Right kidney (tissue), 1 donor: Measurements from ENCODE around the gene PLA2G4D.

Experiments
- DNase-seq: peaks from one replicate; pipeline ENCODE4 v3.0.0-alpha.2; 2016

The PLA2G4D gene

DNA sequence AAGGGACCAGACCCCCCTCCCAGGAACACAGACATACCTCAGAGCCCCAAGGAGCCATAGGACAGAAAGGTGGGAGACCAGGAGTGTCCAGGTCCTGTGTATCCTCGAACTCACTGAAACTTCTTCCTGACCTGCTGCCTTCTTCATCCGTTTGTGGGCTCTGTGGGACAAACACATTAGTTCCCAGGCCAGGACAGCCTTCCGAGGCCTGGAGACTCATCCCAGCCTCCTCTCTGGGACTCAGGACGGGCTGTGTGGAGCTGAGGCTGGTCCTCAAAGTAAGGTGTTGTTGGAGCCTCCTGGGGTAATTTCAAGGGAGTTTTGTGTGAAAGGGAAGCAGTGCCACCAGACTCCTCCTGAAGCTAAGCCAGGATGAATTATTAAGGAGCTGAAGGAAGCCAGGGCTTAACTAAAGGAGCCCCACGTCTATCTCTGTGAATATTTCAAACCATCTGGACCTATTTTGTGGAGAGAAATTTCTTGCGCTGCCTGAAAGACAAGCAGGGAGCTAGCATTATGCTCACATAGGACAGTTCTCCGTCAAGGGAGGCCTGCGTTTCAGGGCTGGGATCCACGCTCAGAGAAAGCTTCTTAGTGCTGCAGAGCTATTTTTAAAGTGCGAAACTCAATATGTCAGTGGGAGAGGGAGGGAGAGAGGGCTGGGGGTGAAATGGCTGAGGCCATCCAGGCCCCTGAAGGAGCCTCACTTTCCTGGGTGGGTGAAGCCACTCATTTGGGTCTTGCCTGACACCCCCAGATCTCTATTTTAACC, 43.7 kb downstream of the PLA2G4D start:
- no peak for DNase-seq

DNA sequence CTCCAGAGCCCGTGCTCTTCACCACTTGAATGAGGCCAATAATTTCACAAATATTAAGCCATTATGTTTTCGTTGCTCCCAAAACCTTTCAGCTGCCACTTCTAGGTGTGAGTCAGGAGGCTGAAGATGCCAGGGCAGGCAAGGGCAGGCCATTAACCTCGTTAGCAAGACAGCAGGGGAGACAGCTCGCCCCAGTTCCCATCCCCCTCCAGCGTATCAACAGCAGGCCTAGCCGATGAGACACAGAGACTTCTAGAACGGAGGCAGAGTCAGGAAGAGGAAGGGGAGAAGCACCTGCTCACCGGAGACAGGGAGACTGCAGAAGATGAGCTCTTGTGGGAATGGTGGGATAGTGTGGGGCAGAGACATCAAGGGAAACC, 45.6 kb downstream of the PLA2G4D start:
- DNase-seq: no peak

DNA sequence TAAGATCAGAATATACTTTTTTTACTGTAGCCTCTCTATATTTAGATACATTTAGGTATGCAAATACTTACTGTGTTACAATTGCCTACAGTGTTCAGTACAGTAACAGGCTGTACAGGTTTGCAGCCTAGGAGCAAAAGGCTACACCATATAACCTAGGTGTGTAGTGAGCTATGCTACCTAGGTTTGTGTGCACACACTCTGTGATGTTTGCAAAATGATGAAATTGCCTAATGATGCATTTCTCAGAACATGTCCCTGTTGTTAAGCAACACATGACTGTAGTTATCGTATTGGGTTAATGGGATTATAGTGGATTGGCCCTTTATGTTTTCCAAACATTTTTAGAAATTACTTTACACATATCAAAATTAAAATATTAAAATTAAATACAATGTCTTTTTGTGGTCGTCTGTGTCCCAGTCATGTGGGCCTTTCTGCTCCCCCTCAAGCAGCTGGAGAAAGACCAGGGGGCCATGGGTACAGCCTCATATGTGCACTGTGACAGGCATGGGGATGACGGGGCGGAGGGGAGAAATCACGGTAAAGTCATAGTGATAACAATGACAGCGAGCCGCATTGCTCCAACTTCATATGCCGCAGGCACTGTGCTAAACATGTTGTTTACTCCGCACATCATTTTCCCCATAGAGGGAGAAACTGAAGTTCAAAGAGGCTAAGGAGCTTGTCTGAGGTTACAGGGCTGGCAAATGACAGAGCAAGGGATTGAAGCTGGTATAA, 46.1 kb downstream of the PLA2G4D start:
- no peak for DNase-seq

DNA sequence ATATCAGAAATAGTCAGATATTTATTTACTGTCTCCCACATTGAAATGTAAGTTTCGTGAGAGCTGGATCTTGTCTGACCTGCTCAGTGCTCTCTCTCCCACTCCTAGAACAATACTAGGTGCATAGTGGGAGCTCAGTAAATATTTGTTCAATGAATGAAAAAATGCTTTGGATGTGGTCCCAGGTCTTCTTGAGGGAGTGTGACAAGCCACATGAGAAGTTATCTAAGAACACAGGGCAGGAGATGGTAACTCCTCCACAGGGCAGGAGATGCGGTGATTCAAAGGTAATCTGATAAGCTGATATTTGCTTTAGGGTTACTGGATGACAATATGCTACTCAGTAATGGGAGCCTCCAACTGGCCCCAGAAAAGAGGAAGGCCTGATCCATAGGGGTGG, 47.8 kb downstream of the PLA2G4D start:
- DNase-seq: no peak

DNA sequence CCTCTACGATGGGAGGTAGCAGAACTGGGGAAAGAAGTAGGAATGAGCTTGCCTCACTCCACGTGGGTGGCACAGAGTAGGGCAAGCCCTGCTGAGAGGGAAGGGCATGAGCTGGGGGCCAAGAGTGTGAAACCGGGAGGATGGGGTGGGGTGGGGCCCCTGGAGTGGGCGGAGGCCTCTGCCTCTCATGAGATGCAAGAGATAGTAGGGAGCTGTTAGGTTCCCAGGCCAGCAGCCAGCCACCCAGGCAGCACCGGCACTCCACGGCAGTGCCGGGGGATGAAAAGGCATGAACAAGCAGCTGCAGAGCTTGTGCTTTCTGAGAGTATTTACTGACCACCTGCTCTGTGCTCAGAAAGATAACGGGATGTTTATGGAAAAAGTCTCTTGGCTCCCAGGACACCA, 49.1 kb downstream of the PLA2G4D start:
- no peak for DNase-seq

DNA sequence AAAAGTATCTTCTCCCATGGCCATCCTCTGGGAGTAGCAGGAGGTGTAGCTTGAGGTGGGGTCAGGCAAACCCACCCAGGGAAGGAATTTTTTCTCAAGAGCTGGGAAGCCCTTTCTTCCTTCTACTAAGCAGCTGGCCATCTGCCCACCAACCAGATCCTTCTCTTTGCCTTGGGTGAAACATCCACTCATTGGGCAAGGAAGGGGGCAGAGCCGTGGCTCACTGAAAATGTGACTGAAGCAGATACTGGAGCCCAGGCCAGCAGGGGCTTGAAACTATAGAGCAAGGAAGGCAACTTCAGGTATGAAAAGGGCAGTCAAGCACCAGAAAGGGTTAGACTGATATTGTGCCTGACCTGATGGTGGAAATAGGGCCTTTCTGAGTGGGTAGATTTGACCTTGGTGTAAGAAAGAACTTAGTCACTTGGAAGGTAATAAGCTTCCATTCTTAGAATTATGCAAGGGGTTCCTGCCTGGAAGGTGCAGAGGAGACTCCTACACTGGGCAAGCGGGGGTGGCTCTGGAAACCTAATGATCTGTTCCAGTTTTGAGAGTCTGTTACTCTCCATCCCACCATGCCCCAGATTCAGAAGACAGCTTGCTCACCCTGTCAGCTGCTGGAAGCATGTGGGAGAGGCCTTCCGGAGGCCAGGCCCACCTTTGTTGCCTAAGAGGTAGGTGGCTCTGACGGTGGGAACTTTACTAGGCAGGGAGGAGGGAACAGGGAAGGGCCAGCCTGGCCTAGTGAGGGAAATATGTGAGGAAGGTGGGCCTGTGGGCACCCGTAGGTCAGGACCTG, 51.6 kb downstream of the PLA2G4D start:
- no peak for DNase-seq

DNA sequence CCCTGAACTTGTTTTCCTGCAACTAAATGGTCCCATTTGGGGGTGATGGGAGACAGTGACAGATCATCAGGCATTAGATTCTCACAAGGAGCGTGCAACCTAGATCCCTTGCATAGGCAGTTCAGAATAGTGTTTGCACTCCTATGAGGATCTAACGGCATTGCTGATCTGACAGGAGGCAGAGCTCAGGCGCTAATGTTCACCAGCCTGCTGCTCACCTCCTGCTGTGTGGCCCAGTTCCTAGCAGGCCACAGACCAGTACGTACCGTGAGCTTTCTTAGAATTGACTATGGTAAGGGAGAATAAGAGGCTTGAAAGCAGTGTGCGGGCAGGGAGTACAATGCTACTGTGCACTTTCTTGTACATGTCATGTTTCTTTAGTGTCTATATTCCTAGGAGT, 56.0 kb downstream of the PLA2G4D start:
- no peak for DNase-seq

DNA sequence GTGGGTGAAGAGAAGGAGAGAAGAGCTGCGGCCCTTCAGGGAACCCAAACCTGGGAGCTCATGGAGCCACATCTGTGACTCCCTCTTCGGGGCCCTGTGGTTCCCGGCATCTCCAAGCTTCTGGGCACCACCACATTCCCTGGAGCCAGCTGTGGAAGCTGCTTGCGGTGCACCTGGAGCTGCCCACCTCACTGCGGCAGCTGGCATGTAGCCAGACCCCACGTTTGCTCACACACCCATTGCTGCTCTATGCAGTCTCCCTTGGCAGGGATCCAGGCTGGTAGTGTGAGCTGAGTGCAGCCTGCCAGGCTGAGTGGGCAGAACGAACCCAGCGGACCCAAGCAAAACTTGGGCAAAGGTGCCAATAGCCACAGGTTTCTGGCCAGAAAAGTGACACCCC, 56.7 kb downstream of the PLA2G4D start:
- DNase-seq: no peak

DNA sequence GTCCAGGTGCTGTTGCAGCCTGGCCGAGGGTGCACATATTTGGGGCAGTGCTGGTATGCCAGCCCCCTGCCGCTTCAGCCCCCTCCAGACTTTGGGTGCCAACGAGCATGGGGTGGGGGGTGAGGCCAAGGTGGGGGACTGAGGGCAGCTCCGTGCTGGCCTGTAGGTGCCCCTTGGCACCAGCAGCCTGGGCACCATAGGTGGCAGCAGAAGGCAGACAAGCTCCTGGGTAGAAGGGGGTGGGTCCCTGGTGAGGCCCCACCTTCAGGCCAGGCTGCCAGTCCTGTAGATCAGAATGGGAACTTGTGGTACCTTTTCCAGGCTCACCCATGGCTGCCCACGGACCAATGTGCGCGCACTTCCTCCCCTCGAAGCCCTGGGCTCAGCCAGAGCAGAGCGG, 57.4 kb downstream of the PLA2G4D start:
- no peak for DNase-seq

DNA sequence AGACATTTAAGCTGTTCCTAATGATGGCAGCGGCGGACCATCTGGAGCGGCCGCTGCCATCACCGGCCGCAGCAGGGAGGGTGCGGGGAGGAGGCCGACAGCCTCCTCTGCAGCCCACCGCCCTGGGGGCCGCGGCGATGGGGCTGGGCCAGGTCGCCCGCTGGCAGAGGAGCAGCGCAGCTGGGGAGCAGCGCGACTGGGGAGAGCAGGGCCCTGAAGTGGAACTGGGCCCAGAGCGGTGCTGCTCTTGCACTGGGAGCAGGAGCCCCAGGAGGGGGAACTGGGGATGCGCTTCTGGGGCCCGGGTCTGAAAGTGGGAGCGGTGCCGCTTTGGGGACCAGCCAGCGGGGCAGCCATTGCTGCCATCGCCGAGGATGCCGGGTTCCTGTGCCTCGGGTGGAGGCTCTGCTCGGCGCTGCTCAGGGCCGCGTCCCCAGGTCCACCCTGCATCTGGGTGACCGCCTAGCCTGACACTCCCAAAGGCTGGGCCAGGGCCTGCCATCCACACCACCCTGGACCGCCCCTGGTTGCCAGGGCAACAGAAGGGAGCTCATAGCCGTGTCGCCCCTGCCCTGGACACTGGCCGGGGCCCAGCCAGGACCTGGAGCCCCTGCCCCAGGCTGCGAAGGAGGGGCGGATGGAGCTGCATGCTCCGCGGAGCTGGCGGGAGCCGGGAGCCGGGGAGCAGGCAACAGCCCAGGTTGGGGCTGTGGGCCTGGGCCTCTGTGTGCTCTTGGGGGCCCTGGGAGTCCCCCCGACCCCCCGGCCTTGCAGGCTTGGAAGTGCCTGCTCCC, 58.1 kb downstream of the PLA2G4D start:
- no peak for DNase-seq

DNA sequence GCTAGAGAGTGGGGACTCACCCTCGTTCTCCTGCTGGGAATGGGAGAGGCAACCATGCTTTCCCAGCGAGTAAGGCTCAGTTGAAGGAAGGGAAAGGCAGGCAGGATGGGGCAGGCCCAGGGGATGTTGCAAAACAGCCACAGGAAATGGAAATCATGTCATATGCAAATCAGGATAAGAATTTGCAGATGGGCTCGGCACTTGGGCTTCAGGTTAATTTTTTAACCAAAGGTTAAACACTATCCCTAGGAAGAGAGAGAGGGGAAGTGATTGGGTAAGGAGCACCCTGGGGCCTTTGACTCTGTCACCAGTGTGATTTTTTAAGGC, 59.0 kb downstream of the PLA2G4D start:
- no peak for DNase-seq

DNA sequence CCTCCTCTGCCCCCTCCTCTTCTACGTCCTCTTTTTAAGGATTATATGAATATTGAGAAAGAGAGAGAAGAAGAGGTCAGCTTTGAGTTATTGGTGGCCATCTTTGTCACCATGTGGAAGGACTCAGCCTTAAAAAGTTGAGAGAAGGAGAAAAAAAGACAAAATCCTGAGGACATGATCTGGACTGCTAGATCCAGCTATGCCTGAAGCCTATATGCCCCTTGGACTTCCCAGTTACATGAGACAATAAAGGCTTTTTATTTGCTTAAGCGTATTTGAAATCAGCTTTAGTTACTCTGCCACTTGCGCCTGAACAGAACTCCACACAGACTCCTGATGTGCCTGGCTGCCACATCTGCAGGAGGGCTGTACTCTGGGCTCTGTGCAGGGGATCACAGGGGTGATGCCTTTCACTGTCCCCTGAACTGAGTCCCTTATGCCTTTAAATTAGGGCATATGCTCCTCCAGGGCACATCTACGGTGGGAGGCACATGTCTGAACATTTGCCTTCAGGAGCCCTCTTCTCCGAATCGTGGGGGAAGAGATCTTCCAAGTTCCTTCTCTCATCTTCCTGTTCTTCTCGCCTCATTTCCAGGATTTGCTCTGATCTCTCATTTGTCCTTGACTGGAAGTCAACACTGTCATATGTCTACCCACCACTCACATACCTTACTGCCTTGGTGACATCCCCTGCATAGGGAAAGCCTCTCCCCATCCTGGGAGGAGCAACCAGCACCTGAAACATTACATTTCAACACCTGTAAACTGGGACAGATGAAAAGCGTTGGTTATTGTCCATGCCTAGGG, 59.5 kb downstream of the PLA2G4D start:
- no peak for DNase-seq

DNA sequence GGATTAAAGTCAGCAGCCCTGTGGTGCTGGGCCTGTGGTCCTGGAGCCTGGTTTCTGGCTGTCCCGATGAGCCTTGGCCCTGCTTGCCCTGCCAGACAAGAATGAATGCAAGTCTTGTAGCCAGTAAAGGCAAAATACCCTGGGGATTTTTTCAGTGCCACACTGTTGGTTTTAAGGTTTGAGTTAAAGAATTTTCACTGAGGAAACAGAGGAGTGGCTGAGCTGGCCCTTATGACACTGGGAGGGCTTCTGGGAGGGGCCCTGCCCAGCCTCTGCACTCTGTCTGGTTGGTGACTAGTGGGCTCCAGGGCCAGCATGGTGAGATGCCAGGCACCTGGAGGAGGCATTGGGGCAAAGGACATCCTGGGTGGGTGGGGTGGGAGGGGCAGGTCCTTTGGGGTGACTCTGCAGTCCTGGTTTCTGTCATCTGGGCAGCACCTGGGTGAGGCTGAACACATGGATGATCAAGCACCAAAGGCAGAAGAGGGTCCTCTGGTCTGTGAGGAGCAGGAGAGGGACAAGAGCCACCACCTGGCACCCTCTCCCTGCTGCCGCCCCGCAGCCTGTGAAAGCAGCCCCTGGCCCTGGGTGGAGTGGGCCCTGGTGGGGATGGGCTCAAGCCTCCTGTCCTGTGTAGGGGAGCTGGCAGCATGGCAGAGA, 61.0 kb downstream of the PLA2G4D start:
- no peak for DNase-seq

DNA sequence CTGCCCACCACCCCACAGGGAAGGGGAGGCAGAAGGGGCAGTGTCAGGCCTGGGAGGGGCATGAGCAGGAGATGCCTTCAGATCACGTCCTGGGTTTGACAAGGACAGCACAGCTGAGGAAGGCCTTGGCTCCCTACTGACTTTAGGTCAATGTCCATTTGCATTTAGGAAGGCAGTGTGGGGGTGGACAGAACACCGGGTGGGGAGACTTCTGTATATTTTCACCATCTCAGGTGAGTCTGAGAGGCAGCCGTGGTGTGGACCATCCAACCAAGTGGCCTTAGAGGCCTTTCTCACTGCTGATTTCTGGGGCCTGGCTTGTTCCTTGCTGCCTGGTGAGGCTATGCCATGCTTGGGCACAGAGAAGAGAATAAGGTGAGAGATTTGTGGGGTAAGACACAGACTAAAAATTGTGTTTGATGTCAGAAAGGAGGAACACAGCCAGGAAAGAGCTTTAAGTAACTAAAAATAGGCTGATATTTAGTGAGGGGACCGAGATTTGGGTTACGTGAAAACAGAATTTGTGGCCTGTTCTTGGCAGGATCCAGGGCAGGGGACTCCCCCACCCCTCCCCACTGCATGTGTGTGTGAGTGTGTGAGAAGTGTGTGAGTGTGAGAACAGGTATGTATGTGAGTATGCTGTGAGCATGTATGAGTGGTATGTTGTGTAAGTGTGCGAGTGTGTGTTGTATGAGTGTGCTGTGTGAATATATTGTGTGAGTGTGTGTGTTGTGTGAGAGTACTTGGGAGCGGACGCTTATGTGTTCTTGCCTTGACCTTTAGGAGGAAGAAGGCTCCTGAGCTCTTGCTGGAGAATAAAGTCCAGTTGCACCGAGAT, 61.8 kb downstream of the PLA2G4D start:
- DNase-seq: no peak

DNA sequence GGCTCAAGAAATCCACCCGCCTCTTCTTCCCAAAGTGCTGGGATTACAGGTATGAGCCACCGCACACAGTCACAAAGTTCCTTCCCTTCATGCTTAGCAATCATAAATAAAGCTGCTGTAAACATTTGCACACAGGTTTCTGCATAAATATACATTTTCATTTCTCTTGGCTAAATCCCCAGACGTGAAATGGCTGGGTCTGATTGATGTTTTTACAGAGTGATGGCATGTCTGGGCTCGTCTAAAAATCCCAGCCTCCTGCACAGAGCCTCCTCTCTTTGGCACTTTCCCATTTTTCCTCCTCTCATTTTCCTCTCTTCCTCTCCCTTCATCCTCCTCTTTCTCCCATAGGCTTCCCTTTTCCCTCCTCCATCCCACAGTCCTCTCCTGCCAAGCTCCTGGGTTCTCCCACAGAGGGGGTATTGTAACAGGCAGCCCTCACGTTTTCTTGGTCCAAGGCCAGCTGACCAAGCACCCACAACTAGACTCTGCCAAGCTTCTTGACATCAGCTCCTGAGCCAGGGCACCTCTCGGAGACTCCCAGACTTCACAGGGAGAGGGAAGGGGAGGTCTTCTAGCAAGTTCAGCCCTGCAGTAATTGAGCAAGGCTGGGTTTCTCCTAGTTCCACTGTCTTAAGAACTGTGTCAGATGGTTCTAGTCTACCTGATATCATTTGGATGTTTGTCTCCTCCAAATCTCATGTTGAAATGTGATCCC, 63.0 kb downstream of the PLA2G4D start:
- no peak for DNase-seq

DNA sequence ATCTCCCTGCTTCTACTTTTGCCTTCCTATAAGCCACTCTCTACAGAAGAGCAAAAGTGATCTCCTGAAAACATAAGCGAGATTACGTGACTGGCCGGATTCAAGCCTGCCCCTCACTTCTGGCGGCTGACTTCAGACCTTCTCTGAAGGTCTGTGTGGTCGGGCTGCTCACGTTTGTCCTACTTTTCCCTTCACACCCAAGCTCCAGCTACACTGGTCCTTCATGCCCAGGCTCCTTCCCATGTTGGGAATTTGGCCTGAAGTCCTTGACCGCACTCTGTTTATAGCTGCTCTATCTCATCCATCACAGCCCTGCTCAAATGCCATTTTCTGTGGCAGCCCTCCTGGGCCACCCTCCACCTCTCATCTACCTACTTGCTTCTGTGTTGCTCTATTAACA, 66.8 kb downstream of the PLA2G4D start:
- no peak for DNase-seq

DNA sequence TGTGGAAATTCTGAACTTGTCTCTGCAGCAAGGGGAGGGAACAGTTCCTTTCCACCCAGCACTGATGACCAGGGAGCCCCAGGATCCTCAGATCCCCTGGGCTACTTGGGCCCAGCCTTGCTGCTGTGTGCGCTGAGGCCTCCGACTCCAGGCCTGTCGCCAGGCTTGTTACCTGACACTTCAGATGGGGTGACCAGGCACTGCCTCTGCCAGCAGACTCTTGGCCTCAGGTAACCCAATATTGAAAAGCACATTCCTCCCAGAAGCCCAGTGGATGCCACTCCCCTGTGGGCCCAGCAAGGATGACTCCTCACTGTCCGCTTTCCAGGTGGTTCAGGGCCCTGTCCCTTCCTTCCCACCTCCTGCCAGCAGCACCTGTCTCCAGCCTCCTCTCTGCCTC, 70.1 kb downstream of the PLA2G4D start:
- no peak for DNase-seq

DNA sequence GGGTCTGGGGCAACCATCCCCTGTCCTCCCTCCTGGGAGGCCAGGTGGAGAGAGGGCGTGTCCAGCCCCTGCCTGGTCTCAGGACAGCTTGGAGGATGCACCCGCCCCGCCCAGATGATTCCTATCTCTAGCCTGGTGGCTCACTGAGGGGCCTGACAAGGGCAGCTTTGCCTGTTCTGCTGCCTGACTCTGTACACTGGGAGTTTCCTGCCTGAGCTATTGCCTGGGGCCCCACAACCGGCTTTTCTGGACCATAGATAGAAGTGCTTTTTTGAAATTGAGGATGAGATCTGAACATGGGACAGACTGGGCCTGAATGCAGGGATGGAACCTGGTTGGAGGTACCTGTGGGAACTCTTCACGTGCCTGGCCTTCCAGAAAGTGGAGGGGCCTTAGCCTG, 72.8 kb downstream of the PLA2G4D start:
- no peak for DNase-seq

DNA sequence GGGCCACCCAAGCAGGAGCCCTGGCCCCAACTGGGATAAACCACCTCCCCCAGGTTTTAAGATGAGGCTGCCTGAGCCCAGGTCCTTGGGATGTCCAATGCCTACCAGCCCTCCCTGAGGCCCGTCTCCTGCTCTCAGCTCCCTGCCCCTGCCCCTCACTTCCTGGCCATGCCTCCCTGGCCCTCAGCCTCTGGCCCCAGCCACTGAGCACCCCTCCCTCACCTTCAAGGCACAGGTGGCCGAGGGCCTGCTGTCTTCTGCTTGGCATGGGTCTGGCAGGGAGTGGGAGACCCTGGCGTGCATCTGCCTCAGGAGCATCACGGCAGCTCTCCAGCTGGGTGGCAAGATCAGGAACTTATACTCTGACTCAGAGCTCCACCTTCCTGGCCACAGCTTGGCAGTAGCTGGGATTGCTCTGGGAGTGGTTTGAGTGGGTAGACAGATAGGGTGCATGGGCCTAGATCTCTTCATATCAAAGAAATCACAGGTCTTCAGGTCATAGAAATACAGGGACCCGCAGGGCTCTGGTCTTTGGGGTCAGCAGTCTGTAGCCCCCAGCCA, 73.6 kb downstream of the PLA2G4D start, which contains the start of gene PLA2G4E:
Gene PLA2G4E (minus strand): TSS at position 330 of the 561 bp plus-strand sequence. CDS start 12 bp downstream, at position 318.
- no peak for DNase-seq
